Eye (tissue), 1 donor: ENCODE results near the gene NRAP.
A peak's percentile ranks its signal among the peaks of the same experiment; 100 is the strongest.

Source experiments
- DNase-seq: peaks from one replicate; pipeline ENCODE4 v3.0.0-alpha.2; 2015

Gene NRAP

DNA sequence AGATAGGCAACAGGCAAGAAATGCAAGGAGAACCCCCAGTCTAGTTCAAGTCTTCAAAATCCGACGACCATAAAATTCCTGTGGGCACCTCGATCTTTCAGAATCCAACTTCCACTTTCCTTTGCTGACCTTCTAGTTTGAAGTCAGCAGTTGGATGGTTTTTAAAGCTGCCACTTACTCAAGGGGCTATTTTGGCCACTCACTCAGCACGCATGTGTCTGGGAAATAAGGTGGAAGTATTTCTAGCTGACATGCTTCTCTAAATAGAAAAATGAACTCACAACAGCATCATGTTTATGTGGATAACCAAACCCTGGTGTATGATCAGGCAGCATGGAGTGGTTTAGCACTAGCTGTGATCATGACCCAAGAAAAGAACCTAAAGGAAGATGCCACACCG is at the start of gene NRAP:
Gene NRAP, minus strand, starts transcription at position 134 of the 400 bp plus-strand sequence. CDS start 159 bp downstream, outside the sequence.
- no peak for DNase-seq

DNA sequence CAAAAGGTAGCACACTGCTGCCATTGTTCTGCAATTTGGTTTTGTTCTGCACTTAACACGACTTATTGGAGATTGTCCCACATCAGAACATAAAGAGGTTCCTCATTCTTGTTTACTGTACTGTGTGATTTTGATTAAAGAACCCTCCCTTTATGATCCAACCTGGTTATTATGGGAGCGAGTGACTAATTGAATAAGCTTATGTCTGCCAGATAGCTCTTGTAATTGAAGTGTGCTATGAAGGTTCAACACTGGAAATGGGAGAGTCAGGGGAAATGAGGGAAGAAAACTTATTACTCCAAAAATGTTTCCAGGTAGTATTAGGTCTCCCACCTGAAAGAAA is 49.8 kb upstream of the NRAP start:
- no peak for DNase-seq

GRCh38 chr10:113712755-113713639 is 49.2 kb upstream of the NRAP start:
- no peak for DNase-seq

- no peak for DNase-seq
Observed at GRCh38 chr10:113712024-113712423, 48.2 kb upstream of the NRAP start.

GRCh38 chr10:113711142-113711541 is 47.3 kb upstream of the NRAP start:
- DNase-seq = peak; percentile 52

DNA sequence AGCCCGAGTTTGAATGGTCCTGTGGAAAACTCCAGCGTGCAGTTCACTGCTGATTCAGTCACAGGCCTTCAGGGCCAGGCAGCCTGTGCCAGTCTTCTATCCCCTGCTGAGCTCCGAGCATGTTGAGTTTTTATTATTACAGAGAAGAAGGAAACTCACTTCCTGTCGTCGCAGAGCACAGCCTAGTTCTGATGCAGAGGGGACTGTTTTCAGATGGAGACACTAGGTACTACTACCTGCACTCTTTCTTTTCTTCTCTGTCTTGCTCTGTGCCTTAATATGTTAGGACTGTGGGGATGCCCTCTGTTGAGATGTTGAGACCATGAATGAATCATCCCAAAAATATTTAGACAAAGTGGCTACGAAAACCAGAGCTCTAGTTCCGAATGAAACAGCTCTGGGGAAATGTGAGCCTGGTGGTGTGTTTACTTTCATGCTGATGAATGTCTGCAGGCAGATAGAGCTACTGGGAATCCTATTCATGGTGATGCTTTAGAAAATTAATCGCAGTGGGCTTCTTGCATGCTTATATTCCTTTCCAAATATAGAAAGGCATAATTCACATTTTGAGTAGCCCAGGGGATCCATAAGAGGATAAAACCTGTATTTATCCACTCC is 45.5 kb upstream of the NRAP start:
- DNase-seq = no peak

- no peak for DNase-seq
Observed at GRCh38 chr10:113708640-113709039, 44.8 kb upstream of the NRAP start.

DNA sequence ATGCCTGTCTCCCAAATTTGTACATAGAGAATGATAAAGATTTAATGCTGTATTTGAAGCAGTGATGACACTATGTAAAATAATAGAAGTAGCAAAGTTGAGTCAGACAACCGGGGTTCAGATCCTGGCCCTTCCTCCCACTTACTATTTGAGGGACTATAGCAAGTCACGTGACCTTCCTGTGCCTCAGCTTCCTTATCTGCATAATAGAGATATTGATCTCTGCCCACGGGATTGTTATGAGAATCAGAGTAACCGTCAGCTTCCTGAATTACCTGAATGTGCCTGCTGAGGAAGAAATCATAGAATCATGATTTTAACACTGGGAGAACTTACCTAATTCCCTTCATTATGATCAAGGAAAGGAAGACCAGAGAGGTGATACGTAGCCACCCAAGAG is 42.8 kb upstream of the NRAP start:
- no peak for DNase-seq

GRCh38 chr10:113705344-113705652 is 41.5 kb upstream of the NRAP start:
- DNase-seq = no peak

DNA sequence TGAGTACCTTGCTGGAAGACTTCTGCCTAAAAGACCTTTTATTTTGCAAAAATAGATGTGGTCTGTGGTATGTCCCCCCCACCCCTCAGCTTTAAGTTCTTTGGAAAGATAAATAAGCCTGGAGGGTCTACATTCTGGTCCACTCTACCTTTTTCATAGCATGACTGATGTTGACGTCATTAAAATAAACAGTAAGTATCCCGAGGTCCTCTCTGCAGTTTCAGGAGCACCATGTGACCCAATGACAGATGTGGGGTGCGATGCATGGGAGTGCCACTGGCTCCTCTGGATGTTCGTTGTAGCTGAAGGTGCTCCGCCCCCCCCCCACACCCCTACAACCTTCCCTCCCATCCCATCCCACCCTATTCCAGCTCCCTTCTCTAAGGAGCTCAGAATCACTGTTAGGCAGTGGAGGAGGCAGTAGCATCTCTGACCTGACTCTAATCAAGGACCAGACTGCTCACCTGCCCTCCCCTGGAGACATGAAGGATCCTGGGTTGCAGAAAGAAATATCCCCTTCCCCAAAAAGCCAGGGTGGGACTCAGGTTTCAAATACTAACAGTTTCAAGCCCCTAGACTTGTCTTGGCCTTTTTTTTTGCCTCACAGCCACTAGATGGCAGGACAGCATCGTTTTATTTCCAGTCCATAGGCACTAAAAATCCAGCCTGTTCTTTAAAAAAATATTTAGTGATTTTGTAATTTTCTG is 40.9 kb upstream of the NRAP start:
- DNase-seq = peak; percentile 83

- DNase-seq = no peak
Observed at GRCh38 chr10:113697595-113697994, 33.8 kb upstream of the NRAP start.

GRCh38 chr10:113695691-113696090 is 31.9 kb upstream of the NRAP start:
- no peak for DNase-seq

GRCh38 chr10:113693348-113693747 is 29.5 kb upstream of the NRAP start:
- DNase-seq = peak; percentile 39

- no peak for DNase-seq
Observed at GRCh38 chr10:113692271-113692670, 28.4 kb upstream of the NRAP start.

DNA sequence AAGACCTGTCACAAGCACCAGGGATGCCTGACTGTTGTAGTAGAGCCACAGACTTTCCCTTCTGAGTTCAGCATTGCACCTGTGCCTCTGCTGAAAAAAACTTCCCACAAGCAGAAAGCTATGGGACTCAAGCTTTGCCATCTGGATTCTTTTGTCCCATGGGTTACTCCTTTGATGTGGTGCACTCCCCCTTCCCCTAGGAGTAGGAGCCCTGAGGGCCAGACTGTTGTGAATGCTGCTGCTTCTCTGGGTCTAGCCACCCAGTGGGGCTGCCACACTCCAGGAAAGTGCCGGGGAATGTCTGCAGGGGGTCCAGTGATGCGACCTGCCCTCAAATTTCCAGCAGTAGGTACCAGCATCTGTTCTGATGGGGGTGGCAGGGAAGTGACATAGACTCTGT is 27.5 kb upstream of the NRAP start:
- no peak for DNase-seq

- DNase-seq = no peak
Observed at GRCh38 chr10:113690749-113691148, 26.9 kb upstream of the NRAP start.

DNA sequence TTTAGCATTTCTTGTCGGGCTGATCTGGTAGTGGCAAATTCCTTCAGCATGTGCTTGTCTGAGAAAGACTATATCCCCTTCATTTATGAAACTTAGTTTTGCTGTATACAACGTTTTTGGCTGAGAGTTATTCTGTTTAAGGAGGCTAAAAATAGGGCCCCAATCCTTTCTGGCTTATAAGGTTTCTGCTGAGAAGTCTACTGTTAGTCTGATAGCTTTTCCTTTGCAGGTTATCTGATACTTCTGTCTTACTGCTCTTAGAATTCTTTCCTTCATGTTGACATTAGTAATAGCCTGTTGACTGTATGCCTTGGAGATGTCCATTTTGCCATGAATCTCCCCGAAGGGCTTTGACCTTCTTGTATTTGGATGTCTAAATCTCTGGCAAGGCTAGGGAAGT is 25.7 kb upstream of the NRAP start:
- DNase-seq = no peak

DNA sequence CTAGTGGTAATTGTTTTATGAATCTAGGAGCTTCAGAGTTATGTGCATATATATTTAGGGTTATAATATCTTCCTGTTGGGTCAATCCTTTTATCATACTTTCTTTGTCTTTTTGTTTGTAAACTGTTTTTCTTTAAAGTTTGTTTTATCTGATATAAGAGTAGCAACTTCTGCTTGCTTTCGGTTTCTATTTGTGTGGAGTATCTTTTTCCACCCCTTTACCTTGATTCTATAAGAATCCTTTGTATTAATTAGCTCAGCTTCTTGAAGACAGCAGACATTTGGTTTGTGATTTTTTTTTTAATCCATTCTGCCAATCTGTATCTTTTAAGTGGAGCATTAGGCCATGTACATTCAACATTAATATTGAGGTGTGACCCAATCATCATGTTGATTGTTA is 25.2 kb upstream of the NRAP start:
- no peak for DNase-seq

GRCh38 chr10:113687037-113687436 is 23.2 kb upstream of the NRAP start:
- DNase-seq = peak; percentile 24

DNA sequence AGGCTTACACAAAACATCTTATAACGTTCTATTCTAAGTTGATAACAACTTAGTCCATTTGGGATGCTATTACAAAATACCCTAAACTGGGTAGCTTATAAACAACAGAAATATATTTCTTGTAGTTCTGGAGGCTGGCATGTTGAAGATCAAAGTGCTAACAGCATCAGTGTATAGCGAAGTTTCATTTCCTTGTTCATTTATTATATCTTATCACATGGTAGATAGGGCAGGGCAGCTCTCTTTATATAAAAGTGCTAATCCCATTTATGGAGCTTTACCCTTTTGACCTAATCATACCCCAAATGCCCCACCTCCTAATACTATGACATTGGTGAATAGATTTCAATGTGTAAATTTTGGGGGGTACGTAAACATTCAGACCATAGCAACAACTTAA is 22.2 kb upstream of the NRAP start:
- no peak for DNase-seq

DNA sequence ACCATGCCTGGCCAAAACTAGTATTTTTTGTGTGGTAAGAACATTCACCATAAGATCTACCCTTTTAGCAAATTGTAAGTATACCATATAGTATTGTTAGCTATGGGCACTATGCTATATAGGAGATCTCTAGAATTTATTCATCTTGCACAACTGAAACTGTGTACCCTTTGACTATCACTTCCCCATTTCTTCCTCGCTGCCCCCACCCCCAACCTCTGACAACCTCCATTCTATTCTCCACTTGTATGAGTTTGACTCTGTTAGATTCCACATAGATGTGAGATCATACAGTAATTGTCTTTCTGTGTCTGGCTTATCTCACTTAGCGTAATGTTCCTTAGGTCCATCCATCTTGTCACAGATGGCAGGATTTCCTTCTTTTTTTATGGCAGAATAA is 19.5 kb upstream of the NRAP start:
- DNase-seq = no peak

DNA sequence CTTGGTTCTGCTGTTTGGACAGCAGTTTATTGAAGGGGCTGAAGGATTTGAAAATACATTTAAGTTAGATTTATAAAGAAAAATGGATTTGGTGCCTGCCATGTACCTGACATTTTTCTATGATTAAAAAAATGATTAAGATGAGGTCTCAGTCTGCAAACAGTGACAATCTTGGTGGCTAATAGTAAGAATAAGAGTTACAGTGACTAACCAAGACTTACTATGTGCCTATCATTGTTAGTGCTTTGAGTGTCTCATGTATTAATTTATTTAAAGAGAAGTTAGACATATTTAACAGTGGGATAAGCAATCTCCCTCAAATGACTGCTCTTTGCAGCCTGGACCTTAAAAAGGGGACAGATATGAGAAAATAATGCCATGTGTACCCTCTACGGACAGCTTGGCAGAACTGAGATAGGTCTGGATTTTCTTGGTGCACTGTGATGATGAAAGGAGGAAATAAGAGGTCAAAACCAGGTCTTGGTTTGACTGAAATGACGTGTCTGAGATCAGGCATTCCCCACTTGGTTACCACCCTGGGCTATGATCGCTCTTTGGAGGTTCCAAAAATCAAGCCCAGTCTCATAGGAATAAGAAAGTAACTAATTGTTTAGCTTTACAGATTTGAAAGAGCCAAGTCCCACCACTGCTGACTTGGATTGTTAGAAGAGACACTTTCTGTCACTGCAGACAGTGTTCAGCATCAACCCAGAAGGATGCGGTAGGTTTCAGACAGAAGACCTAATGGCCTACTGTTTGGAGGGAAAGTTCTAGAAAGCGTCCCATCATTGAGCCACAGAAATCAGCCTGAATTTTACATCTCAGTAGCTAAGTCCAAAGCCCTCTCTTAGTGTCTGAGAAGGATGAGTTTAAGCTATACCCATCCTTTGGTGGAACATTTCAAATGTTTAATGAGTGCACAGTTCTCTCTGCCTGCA is 18.0 kb upstream of the NRAP start:
- no peak for DNase-seq
